NB4 (cell line): ENCODE measurements around the gene SCNN1A.

Experiments
- POLR2A ChIP-seq: IDR thresholded peaks from 2 replicates; pipeline ENCODE4 v1.6.1; 2011; ENCODE audit warnings: mild to moderate bottlenecking; ENCODE audit not compliant: insufficient read length; ENCODE audit errors: extremely low read depth
- TF ChIP-seq, protein P1 (sequence below): IDR thresholded peaks from one replicate; pipeline ENCODE4 v1.5.1; 2012; ENCODE audit warnings: low read depth, low read length
- TF ChIP-seq, protein P2 (sequence below): IDR thresholded peaks from 2 replicates; pipeline ENCODE4 v1.6.1; 2011; ENCODE audit warnings: low read depth, low read length

DNA sequence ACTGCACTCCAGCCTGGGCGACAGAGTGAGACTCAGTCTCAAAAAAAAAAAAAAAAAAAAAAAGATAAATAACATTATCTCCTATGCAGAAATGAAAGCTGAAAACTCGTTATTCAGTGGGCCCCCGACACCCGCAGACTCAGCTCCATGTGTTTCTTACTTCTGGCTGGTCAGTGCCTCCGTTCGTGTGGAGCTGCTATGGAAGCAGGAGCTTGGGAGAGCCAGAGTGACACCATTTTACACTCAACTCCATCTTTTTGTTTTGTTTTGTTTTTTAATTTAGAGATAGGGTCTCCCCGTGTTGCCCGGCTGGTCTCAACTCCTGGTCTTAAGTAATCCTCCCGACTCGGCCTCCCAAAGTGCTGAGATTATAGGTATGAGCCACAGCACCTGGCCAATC lies 78.2 kb downstream of the SCNN1A start:
- TF ChIP-seq, protein P1, sequence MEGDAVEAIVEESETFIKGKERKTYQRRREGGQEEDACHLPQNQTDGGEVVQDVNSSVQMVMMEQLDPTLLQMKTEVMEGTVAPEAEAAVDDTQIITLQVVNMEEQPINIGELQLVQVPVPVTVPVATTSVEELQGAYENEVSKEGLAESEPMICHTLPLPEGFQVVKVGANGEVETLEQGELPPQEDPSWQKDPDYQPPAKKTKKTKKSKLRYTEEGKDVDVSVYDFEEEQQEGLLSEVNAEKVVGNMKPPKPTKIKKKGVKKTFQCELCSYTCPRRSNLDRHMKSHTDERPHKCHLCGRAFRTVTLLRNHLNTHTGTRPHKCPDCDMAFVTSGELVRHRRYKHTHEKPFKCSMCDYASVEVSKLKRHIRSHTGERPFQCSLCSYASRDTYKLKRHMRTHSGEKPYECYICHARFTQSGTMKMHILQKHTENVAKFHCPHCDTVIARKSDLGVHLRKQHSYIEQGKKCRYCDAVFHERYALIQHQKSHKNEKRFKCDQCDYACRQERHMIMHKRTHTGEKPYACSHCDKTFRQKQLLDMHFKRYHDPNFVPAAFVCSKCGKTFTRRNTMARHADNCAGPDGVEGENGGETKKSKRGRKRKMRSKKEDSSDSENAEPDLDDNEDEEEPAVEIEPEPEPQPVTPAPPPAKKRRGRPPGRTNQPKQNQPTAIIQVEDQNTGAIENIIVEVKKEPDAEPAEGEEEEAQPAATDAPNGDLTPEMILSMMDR, result no peak
- TF ChIP-seq, protein P2, sequence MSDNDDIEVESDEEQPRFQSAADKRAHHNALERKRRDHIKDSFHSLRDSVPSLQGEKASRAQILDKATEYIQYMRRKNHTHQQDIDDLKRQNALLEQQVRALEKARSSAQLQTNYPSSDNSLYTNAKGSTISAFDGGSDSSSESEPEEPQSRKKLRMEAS, result no peak
- TF ChIP-seq POLR2A, result no peak
